Body of pancreas (tissue), 4 donors: ENCODE results near the gene SLC12A9.

Experiments used
- POLR2A ChIP-seq, 3 donors: fragments of 450-650 bp; IDR thresholded peaks; one replicate each; pipeline ENCODE4 v1.6.1; 2016; ENCODE audit warnings: antibody characterized with exemption in 3 of 3, mild to moderate bottlenecking in 2 of 3
- TF ChIP-seq, protein P1 (sequence below), 7 experiments: fragments of 450-650 bp in 4 of 7; fragments of 200-600 bp in 3 of 7; sonication (generic) in 3 of 7; IDR thresholded peaks; one replicate each; pipeline ENCODE4 v1.5.1; 2016 to 2019; ENCODE audit warnings: antibody characterized with exemption in 7 of 7

DNA sequence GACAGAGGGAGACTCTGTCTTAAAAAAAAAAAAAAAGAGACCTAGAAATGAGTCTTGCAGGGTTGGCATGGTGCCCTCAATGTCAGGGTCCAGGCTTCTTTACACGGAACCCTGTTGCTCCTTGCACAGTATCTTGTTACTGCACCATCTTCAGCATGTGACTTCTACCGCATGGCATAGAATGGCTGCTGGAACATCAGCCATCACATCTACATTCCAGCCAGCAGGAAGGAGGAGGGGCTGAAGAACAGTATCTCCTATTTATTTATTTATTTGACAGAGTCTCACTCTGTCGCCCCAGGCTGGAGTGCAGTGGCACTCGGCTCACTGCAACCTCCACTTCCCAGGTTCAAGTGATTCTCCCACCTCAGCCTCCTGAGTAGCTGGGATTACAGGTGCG is 46.9 kb downstream of the SLC12A9 start:
- TF ChIP-seq, protein P1, sequence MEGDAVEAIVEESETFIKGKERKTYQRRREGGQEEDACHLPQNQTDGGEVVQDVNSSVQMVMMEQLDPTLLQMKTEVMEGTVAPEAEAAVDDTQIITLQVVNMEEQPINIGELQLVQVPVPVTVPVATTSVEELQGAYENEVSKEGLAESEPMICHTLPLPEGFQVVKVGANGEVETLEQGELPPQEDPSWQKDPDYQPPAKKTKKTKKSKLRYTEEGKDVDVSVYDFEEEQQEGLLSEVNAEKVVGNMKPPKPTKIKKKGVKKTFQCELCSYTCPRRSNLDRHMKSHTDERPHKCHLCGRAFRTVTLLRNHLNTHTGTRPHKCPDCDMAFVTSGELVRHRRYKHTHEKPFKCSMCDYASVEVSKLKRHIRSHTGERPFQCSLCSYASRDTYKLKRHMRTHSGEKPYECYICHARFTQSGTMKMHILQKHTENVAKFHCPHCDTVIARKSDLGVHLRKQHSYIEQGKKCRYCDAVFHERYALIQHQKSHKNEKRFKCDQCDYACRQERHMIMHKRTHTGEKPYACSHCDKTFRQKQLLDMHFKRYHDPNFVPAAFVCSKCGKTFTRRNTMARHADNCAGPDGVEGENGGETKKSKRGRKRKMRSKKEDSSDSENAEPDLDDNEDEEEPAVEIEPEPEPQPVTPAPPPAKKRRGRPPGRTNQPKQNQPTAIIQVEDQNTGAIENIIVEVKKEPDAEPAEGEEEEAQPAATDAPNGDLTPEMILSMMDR (IDR thresholded peaks at IDR 0.05) = no peak
- no peak for TF ChIP-seq POLR2A (IDR thresholded peaks at IDR 0.05)
